ENCODE data around the gene TSKS. TPM values are rescaled to one million over a fixed set of nuclear protein-coding genes. Genes with fewer than 3 reads are reported as not detected.

The TSKS gene
- total RNA-seq, 4 donors from 2014 or later: 0.36 to 14.2 (median 0.44) TPM

GRCh38 chr19:49704888-49705642, 58.0 kb downstream of the TSKS start:
- TF ChIP-seq CTCF (IDR thresholded peaks at IDR 0.05): no peak

GRCh38 chr19:49701271-49701786, 61.8 kb downstream of the TSKS start:
- ATAC-seq (ENCODE audit: low FRiP score): no peak
- TF ChIP-seq CTCF (IDR thresholded peaks at IDR 0.05): no peak
- no peak for DNase-seq (ENCODE audit: low spot score)

More at GRCh38 chr19:49704888-49705642, 58.0 kb downstream of the TSKS start:
- DNase-seq (ENCODE audit: low spot score) (no peak), ATAC-seq (ENCODE audit: low FRiP score) (no peak)

- no peak for DNase-seq (ENCODE audit: low spot score)
- no peak for ATAC-seq (ENCODE audit: low FRiP score)
- no peak for TF ChIP-seq CTCF (IDR thresholded peaks at IDR 0.05)
Measured at GRCh38 chr19:49700563-49700962, 62.5 kb downstream of the TSKS start.

GRCh38 chr19:49699364-49699763, 63.7 kb downstream of the TSKS start:
- no peak for TF ChIP-seq CTCF (IDR thresholded peaks at IDR 0.05)
- no peak for ATAC-seq (ENCODE audit: low FRiP score)
- no peak for DNase-seq (ENCODE audit: low spot score)

GRCh38 chr19:49696865-49697264, 66.2 kb downstream of the TSKS start:
- ATAC-seq (ENCODE audit: low FRiP score): no peak
- no peak for DNase-seq (ENCODE audit: low spot score)
- TF ChIP-seq CTCF (IDR thresholded peaks at IDR 0.05): no peak

GRCh38 chr19:49696115-49696514, 67.0 kb downstream of the TSKS start:
- TF ChIP-seq CTCF (IDR thresholded peaks at IDR 0.05): no peak
- no peak for DNase-seq (ENCODE audit: low spot score)
- no peak for ATAC-seq (ENCODE audit: low FRiP score)

GRCh38 chr19:49692147-49692506, 71.0 kb downstream of the TSKS start:
- TF ChIP-seq CTCF (IDR thresholded peaks at IDR 0.05): no peak
- ATAC-seq (ENCODE audit: low FRiP score) (no peak), DNase-seq (ENCODE audit: low spot score) (no peak)

All from omental fat pad (tissue), 4 donors.